Esophagus (tissue), 2 donors: ENCODE results near the gene BDH2. TPM values are rescaled to one million over a fixed set of nuclear protein-coding genes. Genes with fewer than 3 reads are reported as not detected.

Experiments used
- H3K27ac ChIP-seq, 2 donors: one replicate each; pipeline ENCODE4 v1.5.1; 2013; ENCODE audit warnings: low read depth in 2 of 2, mild to moderate bottlenecking in 2 of 2, inconsistent platforms in 1 of 2, low read length in 1 of 2, moderate library complexity in 1 of 2
- H3K27me3 ChIP-seq, 2 donors: one replicate each; pipeline ENCODE4 v1.6.1; 2013; ENCODE audit warnings: low read length in 2 of 2, control low read depth in 1 of 2, mild to moderate bottlenecking in 1 of 2; ENCODE audit not compliant: insufficient read depth in 2 of 2, control insufficient read depth in 1 of 2
- H3K36me3 ChIP-seq, 2 donors: one replicate each; pipeline ENCODE4 v1.6.1; 2013; ENCODE audit warnings: low read length in 1 of 2; ENCODE audit not compliant: control insufficient read depth in 2 of 2, insufficient read depth in 2 of 2
- H3K4me1 ChIP-seq, 2 donors: one replicate each; pipeline ENCODE4 v1.6.1; 2013; ENCODE audit warnings: low read length in 1 of 2; ENCODE audit not compliant: control insufficient read depth in 2 of 2, insufficient read depth in 2 of 2
- H3K4me3 ChIP-seq, 2 donors: one replicate each; pipeline ENCODE4 v1.5.1; 2013; ENCODE audit warnings: low read length in 2 of 2, mild to moderate bottlenecking in 2 of 2, low read depth in 1 of 2, moderate library complexity in 1 of 2
- H3K9me3 ChIP-seq, 2 donors: one replicate each; pipeline ENCODE4 v1.6.1; 2013; ENCODE audit warnings: mild to moderate bottlenecking in 2 of 2, low read depth in 1 of 2, low read length in 1 of 2, moderate library complexity in 1 of 2; ENCODE audit not compliant: control insufficient read depth in 2 of 2, insufficient read depth in 1 of 2
- WGBS, 2 donors: extraction: QIAGEN DNeasy Blood & Tissue Kit; methylation state at CpG; one replicate each; pipeline ENCODE4 v1.1.7; 2013; 5-methylcytosine and 5-hydroxymethylcytosine counted together
- polyA plus RNA-seq, 2 donors: library from polyadenylated mRNA; stranded (reverse); fragments of 200-250 nt; gene quantifications; one replicate each; pipeline ENCODE4 v1.2.3, GENCODE V29; 2013
- donor health status: healthy with polysubstance abuse.
- donor health status: Bipolar disorder and iron deficiency.

BDH2 gene
- polyA plus RNA-seq, 2 donors: 16.9 to 29.6 TPM

- Histone ChIP-seq H3K9me3 (no peaks in the 10 kb centered on the region), H3K27ac (no peak overlapping the region), H3K36me3 (no peaks in the 10 kb centered on the region), H3K4me3 (no peak overlapping the region), H3K27me3 (no peaks in the 10 kb centered on the region), H3K4me1 (no peaks in the 10 kb centered on the region)
- WGBS, 2 donors: 94 to 96% methylated on average over 2 of the region's 2 CpGs
These were observed 25.7 kb downstream of the BDH2 start for GRCh38 chr4:103073792-103074438.

GRCh38 chr4:103067841-103068547 lies 31.6 kb downstream of the BDH2 start:
- no peaks in the 10 kb centered on the region for H3K9me3 ChIP-seq
- H3K27ac ChIP-seq: no peak overlapping the region
- no peaks in the 10 kb centered on the region for H3K27me3 ChIP-seq
- 85 to 87% methylated on average over 2 of the region's 2 CpGs for WGBS, 2 donors
- no peak overlapping the region for H3K4me3 ChIP-seq
- no peaks in the 10 kb centered on the region for H3K36me3 ChIP-seq
- no peaks in the 10 kb centered on the region for H3K4me1 ChIP-seq

- Histone ChIP-seq H3K36me3 (no peaks in the 10 kb centered on the region), H3K27me3 (no peaks in the 10 kb centered on the region), H3K9me3 (peaks cover 0 to 2% of the 10 kb centered on the region in 2 donors), H3K27ac (no peak overlapping the region), H3K4me3 (no peak overlapping the region), H3K4me1 (no peaks in the 10 kb centered on the region)
- WGBS, 2 donors: 95 to 99% methylated on average over 2 of the region's 2 CpGs
These were observed 39.0 kb downstream of the BDH2 start for GRCh38 chr4:103060453-103061148.

GRCh38 chr4:103054030-103054429 lies 45.6 kb downstream of the BDH2 start:
- H3K27me3 ChIP-seq: no peaks in the 10 kb centered on the region
- peaks cover 0 to 2% of the 10 kb centered on the region in 2 donors for H3K9me3 ChIP-seq
- no peaks in the 10 kb centered on the region for H3K4me1 ChIP-seq
- no peak overlapping the region for H3K27ac ChIP-seq
- WGBS, 2 donors: 92 to 95% methylated on average over 3 of the region's 3 CpGs
- H3K36me3 ChIP-seq: no peaks in the 10 kb centered on the region
- no peak overlapping the region for H3K4me3 ChIP-seq

- H3K27me3 ChIP-seq: no peaks in the 10 kb centered on the region
- WGBS, 2 donors: 83 to 91% methylated on average over 3 of the region's 3 CpGs
These were observed 46.9 kb downstream of the BDH2 start for GRCh38 chr4:103052779-103053178.

GRCh38 chr4:103052145-103052544 lies 47.5 kb downstream of the BDH2 start:
- Histone ChIP-seq H3K27ac (no peak overlapping the region), H3K4me1 (no peaks in the 10 kb centered on the region), H3K36me3 (no peaks in the 10 kb centered on the region), H3K27me3 (no peaks in the 10 kb centered on the region), H3K9me3 (peaks cover 0 to under 1% of the 10 kb centered on the region in 2 donors), H3K4me3 (no peak overlapping the region)
- WGBS, 2 donors: 94 to 96% methylated on average over 3 of the region's 3 CpGs

More at GRCh38 chr4:103052779-103053178, 46.9 kb downstream of the BDH2 start:
- H3K9me3 ChIP-seq: peaks cover 0 to 2% of the 10 kb centered on the region in 2 donors
- no peak overlapping the region for H3K27ac ChIP-seq
- H3K4me3 ChIP-seq: no peak overlapping the region
- no peaks in the 10 kb centered on the region for H3K36me3 ChIP-seq
- no peaks in the 10 kb centered on the region for H3K4me1 ChIP-seq

GRCh38 chr4:103050736-103051436 lies 48.7 kb downstream of the BDH2 start:
- Histone ChIP-seq H3K9me3 (no peaks in the 10 kb centered on the region), H3K4me1 (no peaks in the 10 kb centered on the region), H3K36me3 (no peaks in the 10 kb centered on the region), H3K27me3 (no peaks in the 10 kb centered on the region), H3K4me3 (no peak overlapping the region), H3K27ac (no peak overlapping the region)
- 42 to 48% methylated on average over 2 of the region's 2 CpGs for WGBS, 2 donors

- Histone ChIP-seq H3K9me3 (no peaks in the 10 kb centered on the region), H3K36me3 (no peaks in the 10 kb centered on the region), H3K27ac (no peak overlapping the region), H3K4me1 (no peaks in the 10 kb centered on the region), H3K4me3 (no peak overlapping the region), H3K27me3 (no peaks in the 10 kb centered on the region)
- 52 to 53% methylated on average over 5 of the region's 5 CpGs for WGBS, 2 donors
These were observed 53.0 kb downstream of the BDH2 start for GRCh38 chr4:103046416-103047290.

GRCh38 chr4:103044183-103044582 lies 55.5 kb downstream of the BDH2 start:
- Histone ChIP-seq H3K4me3 (no peak overlapping the region), H3K27me3 (no peaks in the 10 kb centered on the region), H3K4me1 (no peaks in the 10 kb centered on the region), H3K9me3 (no peaks in the 10 kb centered on the region), H3K36me3 (no peaks in the 10 kb centered on the region), H3K27ac (no peak overlapping the region)
- 87% methylated on average over 2 of the region's 2 CpGs for WGBS, 2 donors
